ENCODE results near the gene BRD2. TPM values are rescaled to one million over a fixed set of nuclear protein-coding genes. Genes with fewer than 3 reads are reported as not detected.

BRD2 gene
- total RNA-seq, 2 experiments from 2014 or later: 219 to 235 TPM

GRCh38 chr6:33014841-33015634 lies 46.6 kb downstream of the BRD2 start:
- POLR2A ChIA-PET: no interaction called here

GRCh38 chr6:33015798-33016197 lies 47.4 kb downstream of the BRD2 start:
- no peak overlapping the region for H3K27ac Mint-ChIP-seq
- ATAC-seq (no peak), DNase-seq (no peak)
- no peaks in the 10 kb centered on the region for H3K9me3 Mint-ChIP-seq
- ChIA-PET POLR2A (interaction anchor here (0.6 to 1.4 kb wide), 3 partner anchors 34 to 76 kb away, joined by 3 to 4 read pairs (median 3); no protein-coding TSS in a partner anchor), CTCF (interaction anchor here (1.0 to 4.7 kb wide), 24 partner anchors 10 to 590 kb away, joined by 3 to 42 read pairs (median 7); partner anchors contain the start of genes HLA-DMA and HLA-DPB1)
- H3K4me3 Mint-ChIP-seq: no peak overlapping the region
- H3K36me3 Mint-ChIP-seq (ENCODE audit: low read depth): no peaks in the 10 kb centered on the region
- H3K27me3 Mint-ChIP-seq: no peaks in the 10 kb centered on the region
- peaks cover 21% of the 10 kb centered on the region for H3K4me1 Mint-ChIP-seq (ENCODE audit: low read depth)
- no peak for TF ChIP-seq CTCF (IDR thresholded peaks at IDR 0.05)
- intact Hi-C loops (cut with micrococcal nuclease): loop anchor here (2.0 to 5.0 kb wide), 2 partner anchors 62 to 77 kb away; partner anchors contain the start of gene HLA-DPB1

More at GRCh38 chr6:33014841-33015634, 46.6 kb downstream of the BRD2 start:
- ATAC-seq (peak; percentile 83), DNase-seq (peak; percentile 62)
- TF ChIP-seq CTCF (IDR thresholded peaks at IDR 0.05): peak; percentile 80
- CTCF ChIA-PET: interaction anchor here (0.6 to 4.7 kb wide), 42 partner anchors 11 to 234 kb away, joined by 3 to 42 read pairs (median 4); partner anchors contain the start of genes HLA-DMA and HLA-DPB1
- Mint-ChIP-seq H3K9me3 (no peaks in the 10 kb centered on the region), H3K4me3 (no peak overlapping the region), H3K36me3 (ENCODE audit: low read depth) (no peaks in the 10 kb centered on the region), H3K4me1 (ENCODE audit: low read depth) (peaks cover 21% of the 10 kb centered on the region), H3K27ac (no peak overlapping the region), H3K27me3 (no peaks in the 10 kb centered on the region)
- intact Hi-C loops (cut with micrococcal nuclease): loop anchor here (2.0 to 5.0 kb wide), 2 partner anchors 62 to 78 kb away; partner anchors contain the start of gene HLA-DPB1

GRCh38 chr6:33017018-33017417 lies 48.6 kb downstream of the BRD2 start:
- Mint-ChIP-seq H3K4me1 (ENCODE audit: low read depth) (peaks cover 21% of the 10 kb centered on the region), H3K9me3 (no peaks in the 10 kb centered on the region), H3K36me3 (ENCODE audit: low read depth) (no peaks in the 10 kb centered on the region), H3K27ac (no peak overlapping the region), H3K27me3 (no peaks in the 10 kb centered on the region), H3K4me3 (no peak overlapping the region)
- DNase-seq (no peak), ATAC-seq (no peak)
- no peak for TF ChIP-seq CTCF (IDR thresholded peaks at IDR 0.05)
- intact Hi-C loops (cut with micrococcal nuclease): loop anchor here (5.0 kb wide), 1 partner anchor 60 kb away; the partner anchor contains the start of gene HLA-DPB1
- ChIA-PET POLR2A (interaction anchor here (1.0 to 1.4 kb wide), 2 partner anchors 73 to 78 kb away, joined by 3 to 4 read pairs; no protein-coding TSS in a partner anchor), CTCF (interaction anchor here (0.9 to 4.7 kb wide), 16 partner anchors 12 to 591 kb away, joined by 3 to 42 read pairs (median 8); partner anchors contain the start of genes HLA-DMA and HLA-DPB1)

GRCh38 chr6:33017694-33018353 lies 49.4 kb downstream of the BRD2 start:
- ChIA-PET POLR2A (interaction anchor here (0.9 to 1.1 kb wide), 3 partner anchors 46 to 74 kb away, joined by 3 to 5 read pairs (median 4); no protein-coding TSS in a partner anchor), CTCF (interaction anchor here (0.6 to 4.1 kb wide), 15 partner anchors 8 to 231 kb away, joined by 3 to 35 read pairs (median 5); partner anchors contain the start of genes HLA-DMA, HLA-DPA1 and HLA-DPB1)
- DNase-seq: no peak
- peaks cover 21% of the 10 kb centered on the region for H3K4me1 Mint-ChIP-seq (ENCODE audit: low read depth)
- intact Hi-C loops (cut with micrococcal nuclease): loop anchor here (5.0 kb wide), 1 partner anchor 59 kb away; the partner anchor contains the start of gene HLA-DPB1
- no peak for TF ChIP-seq CTCF (IDR thresholded peaks at IDR 0.05)
- peak overlapping the region; percentile 63 for H3K27ac Mint-ChIP-seq
- H3K9me3 Mint-ChIP-seq: no peaks in the 10 kb centered on the region
- ATAC-seq: no peak
- H3K36me3 Mint-ChIP-seq (ENCODE audit: low read depth): no peaks in the 10 kb centered on the region
- H3K27me3 Mint-ChIP-seq: no peaks in the 10 kb centered on the region
- H3K4me3 Mint-ChIP-seq: no peak overlapping the region
